Measurements from ENCODE around the gene STX18. TPM values are rescaled to one million over a fixed set of nuclear protein-coding genes. Genes with fewer than 3 reads are reported as not detected.

The STX18 gene
- total RNA-seq, 2 donors from 2014 or later, result 18.5 to 39.8 TPM

GRCh38 chr4:4532371-4533154 lies 9.3 kb downstream of the STX18 start:
- ATAC-seq (ENCODE audit: insufficient number of reproducible peaks, low FRiP score, low read depth), result no peak
- H3K4me1 ChIP-seq (ENCODE audit: control insufficient read depth in 1 of 2, low read depth in 2 of 2), result no peaks in the 10 kb centered on the region
- H3K27me3 ChIP-seq (replicated peaks; ENCODE audit: insufficient read depth), result no peaks in the 10 kb centered on the region
- no peak overlapping the region for H3K27ac ChIP-seq
- TF ChIP-seq CTCF (IDR thresholded peaks at IDR 0.05), result no peak
- no peaks in the 10 kb centered on the region for H3K36me3 ChIP-seq
- H3K4me3 ChIP-seq, result no peak overlapping the region
- H3K9me3 ChIP-seq, result no peaks in the 10 kb centered on the region
- no peak for DNase-seq (ENCODE audit: low spot score)

- ATAC-seq (ENCODE audit: insufficient number of reproducible peaks, low FRiP score, low read depth), result no peak
- no peak for TF ChIP-seq CTCF (IDR thresholded peaks at IDR 0.05)
These were observed 12.5 kb downstream of the STX18 start for GRCh38 chr4:4529392-4529791.

GRCh38 chr4:4526401-4526800 lies 15.4 kb downstream of the STX18 start:
- no peaks in the 10 kb centered on the region for H3K27me3 ChIP-seq (replicated peaks; ENCODE audit: insufficient read depth)
- no peak for TF ChIP-seq CTCF (IDR thresholded peaks at IDR 0.05)
- H3K4me3 ChIP-seq, result no peak overlapping the region
- no peaks in the 10 kb centered on the region for H3K4me1 ChIP-seq (ENCODE audit: control insufficient read depth in 1 of 2, low read depth in 2 of 2)
- H3K27ac ChIP-seq, result no peak overlapping the region
- H3K9me3 ChIP-seq, result no peaks in the 10 kb centered on the region
- no peak for DNase-seq (ENCODE audit: low spot score)
- no peak for ATAC-seq (ENCODE audit: insufficient number of reproducible peaks, low FRiP score, low read depth)
- no peaks in the 10 kb centered on the region for H3K36me3 ChIP-seq

More at GRCh38 chr4:4529392-4529791, 12.5 kb downstream of the STX18 start:
- Histone ChIP-seq H3K27ac (no peak overlapping the region), H3K9me3 (no peaks in the 10 kb centered on the region), H3K27me3 (replicated peaks; ENCODE audit: insufficient read depth) (no peaks in the 10 kb centered on the region), H3K4me1 (ENCODE audit: control insufficient read depth in 1 of 2, low read depth in 2 of 2) (no peaks in the 10 kb centered on the region), H3K4me3 (no peak overlapping the region), H3K36me3 (no peaks in the 10 kb centered on the region)
- DNase-seq (ENCODE audit: low spot score), result no peak

GRCh38 chr4:4524364-4524763 lies 17.5 kb downstream of the STX18 start:
- DNase-seq (ENCODE audit: low spot score) (no peak), ATAC-seq (ENCODE audit: insufficient number of reproducible peaks, low FRiP score, low read depth) (no peak)
- H3K9me3 ChIP-seq, result no peaks in the 10 kb centered on the region
- no peaks in the 10 kb centered on the region for H3K27me3 ChIP-seq (replicated peaks; ENCODE audit: insufficient read depth)
- no peak overlapping the region for H3K27ac ChIP-seq
- no peak for TF ChIP-seq CTCF (IDR thresholded peaks at IDR 0.05)
- H3K36me3 ChIP-seq, result no peaks in the 10 kb centered on the region
- no peak overlapping the region for H3K4me3 ChIP-seq
- H3K4me1 ChIP-seq (ENCODE audit: control insufficient read depth in 1 of 2, low read depth in 2 of 2), result peaks cover 0 to 8% of the 10 kb centered on the region in 2 donors

GRCh38 chr4:4521731-4522130 lies 20.1 kb downstream of the STX18 start:
- DNase-seq (ENCODE audit: low spot score) (no peak), ATAC-seq (ENCODE audit: insufficient number of reproducible peaks, low FRiP score, low read depth) (no peak)
- no peak for TF ChIP-seq CTCF (IDR thresholded peaks at IDR 0.05)
- Histone ChIP-seq H3K4me1 (ENCODE audit: control insufficient read depth in 1 of 2, low read depth in 2 of 2) (peaks cover 0 to 8% of the 10 kb centered on the region in 2 donors), H3K4me3 (no peak overlapping the region), H3K27ac (no peak overlapping the region), H3K27me3 (replicated peaks; ENCODE audit: insufficient read depth) (no peaks in the 10 kb centered on the region), H3K36me3 (no peaks in the 10 kb centered on the region), H3K9me3 (no peaks in the 10 kb centered on the region)
